Globus pallidus (tissue), 1 donor: ENCODE data around the gene OR5A2.
A peak's percentile ranks its signal among the peaks of the same experiment; 100 is the strongest.
"Not testable (repeated sequence)": the region's sequence is repeated elsewhere in the genome, so short reads cannot be mapped to it uniquely, and the experiment has no call there.

ENCODE experiments used
- DNase-seq: peaks from one replicate; pipeline ENCODE4 v3.0.0-alpha.2; 2015; ENCODE audit warnings: low spot score

OR5A2 gene

DNA sequence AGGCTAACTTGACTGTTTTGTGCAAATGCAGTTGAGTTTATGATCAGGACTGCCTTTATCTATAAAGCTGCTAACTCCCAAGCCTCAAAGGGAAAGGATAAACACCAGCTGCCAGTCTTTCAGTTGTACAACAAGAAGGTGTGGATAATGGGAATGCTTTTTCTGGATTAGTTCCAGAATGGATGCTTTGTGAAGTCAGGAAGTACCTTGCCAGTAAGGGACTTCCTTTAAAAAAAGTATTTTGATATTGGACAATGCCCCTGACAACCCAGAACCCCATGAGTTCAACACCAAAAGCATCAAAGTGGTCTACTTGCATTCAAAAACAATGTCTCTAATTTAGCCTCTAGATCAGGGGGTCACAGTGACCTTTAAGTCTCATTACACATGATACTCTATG lies 32.0 kb downstream of the OR5A2 start:
- DNase-seq: no peak

DNA sequence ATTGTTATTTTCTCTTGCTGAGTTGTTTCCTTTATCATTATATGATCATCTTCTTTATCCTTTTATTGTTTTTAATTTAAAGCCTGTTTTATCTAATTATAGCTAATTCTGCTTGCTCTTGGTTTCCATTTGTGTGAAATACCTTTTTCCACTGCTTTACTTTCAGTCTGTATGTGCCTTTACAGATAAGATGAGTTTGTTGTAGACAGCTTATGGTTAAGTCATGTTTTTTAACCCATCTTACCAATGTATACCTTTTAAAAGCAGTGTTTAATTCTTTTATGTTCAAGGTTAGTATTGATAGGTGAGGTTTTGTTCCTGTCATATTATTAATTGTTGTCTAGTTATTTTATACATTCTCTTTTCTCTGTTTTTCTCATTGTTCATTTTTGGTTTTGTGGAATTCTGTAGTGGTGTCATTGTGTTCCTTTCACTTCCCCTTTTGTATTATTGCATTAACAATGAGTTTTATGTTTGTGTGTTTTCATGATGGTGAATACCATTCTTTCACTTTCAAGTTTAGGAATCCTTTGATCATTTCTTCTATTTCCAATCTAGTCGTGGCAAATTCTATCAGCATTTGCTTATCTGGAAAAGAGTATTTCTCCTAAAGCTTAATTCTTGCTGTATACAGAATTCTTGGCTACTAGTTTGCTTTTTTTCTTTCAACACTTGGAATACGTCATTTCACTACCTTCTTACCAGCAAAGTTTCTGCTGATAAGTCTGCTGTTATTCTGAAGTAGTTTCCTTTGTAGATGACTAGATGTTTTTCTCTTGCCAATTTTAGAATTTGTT lies 45.8 kb downstream of the OR5A2 start:
- DNase-seq: no peak

- DNase-seq: not testable (repeated sequence)
Observed at GRCh38 chr11:59372324-59372723, 53.9 kb downstream of the OR5A2 start.

DNA sequence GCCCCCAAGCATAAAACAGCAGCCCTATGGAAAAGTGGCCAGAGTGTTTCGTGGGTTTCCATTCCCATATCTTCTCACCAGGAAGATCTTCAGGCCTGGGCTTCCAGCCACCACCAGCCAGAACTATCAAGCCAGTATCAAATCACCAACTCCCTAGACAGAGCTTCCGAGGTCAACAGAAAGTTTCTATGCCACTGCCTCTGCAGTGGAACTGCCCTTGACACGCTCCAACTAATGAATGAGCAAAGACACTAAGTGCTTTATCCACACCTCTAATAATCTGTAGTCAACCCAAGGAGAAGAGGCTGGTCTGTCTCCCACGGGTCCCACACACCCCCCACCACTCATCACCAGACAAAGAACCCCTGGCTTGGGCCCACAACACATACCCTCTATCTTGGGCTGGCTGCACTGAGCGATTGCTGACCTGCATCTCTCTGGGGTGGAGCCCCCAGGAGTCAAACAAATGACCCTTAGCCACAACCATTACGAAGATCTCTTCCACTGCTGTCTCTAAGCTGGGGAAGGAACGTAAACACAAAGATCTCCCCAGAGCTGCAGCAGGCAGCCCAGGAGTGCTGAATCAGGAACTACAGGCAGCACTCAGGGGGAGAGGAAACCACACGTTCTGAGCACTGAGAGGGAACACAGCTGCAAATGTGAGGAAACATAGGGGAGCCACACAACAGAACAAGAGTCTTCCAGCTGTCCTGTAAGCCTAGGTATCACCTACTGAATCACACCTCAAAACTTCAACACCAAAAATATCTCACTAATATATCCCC lies 57.8 kb downstream of the OR5A2 start:
- DNase-seq: peak; percentile 5
